Neural crest cell (in vitro differentiated cells): ENCODE data around the gene TXNDC5. TPM values are rescaled to one million over a fixed set of nuclear protein-coding genes. Genes with fewer than 3 reads are reported as not detected.

Experiments
- DNase-seq: peaks from one replicate; pipeline ENCODE4 v3.0.0; 2021; ENCODE audit warnings: low read depth, mixed read lengths, low spot score
- H3K27ac Mint-ChIP-seq: one replicate; pipeline ENCODE4 v1.8.0; 2021; ENCODE audit warnings: mild to moderate bottlenecking, mixed read lengths; ENCODE audit not compliant: unreplicated experiment
- H3K27me3 Mint-ChIP-seq: 2 replicates; pipeline ENCODE4 v1.8.0; 2021; ENCODE audit warnings: low read depth, mild to moderate bottlenecking, mixed read lengths
- H3K36me3 Mint-ChIP-seq: 2 replicates; pipeline ENCODE4 v1.8.0; 2021; ENCODE audit warnings: low read depth, mild to moderate bottlenecking, mixed read lengths
- H3K4me1 Mint-ChIP-seq: 2 replicates; pipeline ENCODE4 v1.8.0; 2021; ENCODE audit warnings: mixed read lengths
- H3K4me3 Mint-ChIP-seq: one replicate; pipeline ENCODE4 v1.8.0; 2021; ENCODE audit warnings: mild to moderate bottlenecking, mixed read lengths
- H3K9me3 Mint-ChIP-seq: 2 replicates; pipeline ENCODE4 v1.8.0; 2021; ENCODE audit warnings: mixed read lengths
- CTCF ChIP-seq: fragments of 200-600 bp; sonication (generic); conservative IDR thresholded peaks from 2 replicates; pipeline ENCODE4 v1.5.0; 2021; ENCODE audit warnings: antibody characterized with exemption, mild to moderate bottlenecking
- total RNA-seq: library from RNA; stranded (reverse); gene quantifications from 2 replicates; pipeline ENCODE4 v1.2.1, GENCODE V29; 2021

Gene TXNDC5
- total RNA-seq, 1 donor from 2014 or later = 104 TPM

GRCh38 chr6:7851780-7852179 lies 58.8 kb downstream of the TXNDC5 start:
- no peak for DNase-seq
- H3K27ac Mint-ChIP-seq = no peak overlapping the region
- H3K9me3 Mint-ChIP-seq = peaks cover 18% of the 10 kb centered on the region
- TF ChIP-seq CTCF = no peak
- H3K4me3 Mint-ChIP-seq = no peak overlapping the region
- no peaks in the 10 kb centered on the region for H3K27me3 Mint-ChIP-seq
- H3K36me3 Mint-ChIP-seq = peaks cover 18% of the 10 kb centered on the region
- H3K4me1 Mint-ChIP-seq = no peaks in the 10 kb centered on the region

GRCh38 chr6:7848229-7848628 lies 62.4 kb downstream of the TXNDC5 start:
- TF ChIP-seq CTCF = no peak
- H3K4me3 Mint-ChIP-seq = no peak overlapping the region
- H3K4me1 Mint-ChIP-seq = no peaks in the 10 kb centered on the region
- peaks cover 15% of the 10 kb centered on the region for H3K9me3 Mint-ChIP-seq
- no peaks in the 10 kb centered on the region for H3K27me3 Mint-ChIP-seq
- H3K36me3 Mint-ChIP-seq = peaks cover 18% of the 10 kb centered on the region
- no peak for DNase-seq
- H3K27ac Mint-ChIP-seq = no peak overlapping the region

GRCh38 chr6:7846966-7847818 lies 63.4 kb downstream of the TXNDC5 start:
- no peak for TF ChIP-seq CTCF
- Mint-ChIP-seq H3K4me1 (no peaks in the 10 kb centered on the region), H3K4me3 (no peak overlapping the region), H3K9me3 (peaks cover 8% of the 10 kb centered on the region), H3K27me3 (no peaks in the 10 kb centered on the region), H3K27ac (no peak overlapping the region), H3K36me3 (peaks cover 11% of the 10 kb centered on the region)
- no peak for DNase-seq

- Mint-ChIP-seq H3K27ac (no peak overlapping the region), H3K9me3 (no peaks in the 10 kb centered on the region), H3K4me1 (no peaks in the 10 kb centered on the region), H3K27me3 (no peaks in the 10 kb centered on the region), H3K36me3 (no peaks in the 10 kb centered on the region), H3K4me3 (no peak overlapping the region)
- TF ChIP-seq CTCF = no peak
- no peak for DNase-seq
Observed at GRCh38 chr6:7841781-7842468, 68.7 kb downstream of the TXNDC5 start.

- H3K4me1 Mint-ChIP-seq = peaks cover 4% of the 10 kb centered on the region
- H3K27ac Mint-ChIP-seq = no peak overlapping the region
- H3K9me3 Mint-ChIP-seq = peaks cover 3% of the 10 kb centered on the region
- TF ChIP-seq CTCF = no peak
- H3K27me3 Mint-ChIP-seq = no peaks in the 10 kb centered on the region
- H3K4me3 Mint-ChIP-seq = no peak overlapping the region
- no peaks in the 10 kb centered on the region for H3K36me3 Mint-ChIP-seq
- DNase-seq = no peak
Observed at GRCh38 chr6:7836371-7837026, 74.1 kb downstream of the TXNDC5 start.
